Trophoblast cell (in vitro differentiated cells and primary cell): ENCODE results near the gene CARD14.

Source experiments
- DNase-seq, 2 donors: peaks; one replicate each; pipeline ENCODE4 v3.0.0-alpha.2; 2016
- H2AFZ ChIP-seq: 2 replicates; pipeline ENCODE4 v1.6.1; 2013; ENCODE audit warnings: low read length, moderate library complexity, mild to moderate bottlenecking; ENCODE audit not compliant: insufficient read depth, poor library complexity
- H2AK5ac ChIP-seq: 2 replicates; pipeline ENCODE4 v1.6.1; 2013; ENCODE audit warnings: mild to moderate bottlenecking, low read length
- H2BK120ac ChIP-seq: 2 replicates; pipeline ENCODE4 v1.6.1; 2013; ENCODE audit warnings: low read length, mild to moderate bottlenecking, moderate library complexity; ENCODE audit not compliant: insufficient read depth, poor library complexity
- H2BK12ac ChIP-seq: 2 replicates; pipeline ENCODE4 v1.6.1; 2013; ENCODE audit warnings: mild to moderate bottlenecking, low read length, moderate library complexity
- H2BK5ac ChIP-seq: 2 replicates; pipeline ENCODE4 v1.6.1; 2013; ENCODE audit warnings: low read length, low read depth, moderate library complexity, mild to moderate bottlenecking; ENCODE audit not compliant: poor library complexity
- H3K14ac ChIP-seq: 2 replicates; pipeline ENCODE4 v1.6.1; 2013; ENCODE audit warnings: mild to moderate bottlenecking, low read length
- H3K18ac ChIP-seq: 2 replicates; pipeline ENCODE4 v1.6.1; 2013; ENCODE audit warnings: mild to moderate bottlenecking, low read length
- H3K23ac ChIP-seq: 2 replicates; pipeline ENCODE4 v1.6.1; 2013; ENCODE audit warnings: low read length
- H3K27ac ChIP-seq: 2 replicates; pipeline ENCODE4 v1.5.1; 2013; ENCODE audit warnings: low read depth, mild to moderate bottlenecking, inconsistent platforms, low read length, moderate library complexity
- H3K27me3 ChIP-seq: 2 replicates; pipeline ENCODE4 v1.6.1; 2013; ENCODE audit warnings: inconsistent platforms, mild to moderate bottlenecking, low read length, moderate library complexity; ENCODE audit not compliant: insufficient read depth
- H3K36me3 ChIP-seq, 2 experiments: 1 replicate in 1 of 2; 2 replicates in 1 of 2; pipeline ENCODE4 v1.6.1; 2013; ENCODE audit warnings: low read length in 2 of 2, mild to moderate bottlenecking in 2 of 2, moderate library complexity in 1 of 2; ENCODE audit not compliant: insufficient read depth in 2 of 2, control insufficient read depth in 1 of 2
- H3K4ac ChIP-seq: 2 replicates; pipeline ENCODE4 v1.6.1; 2013; ENCODE audit warnings: low read depth, mild to moderate bottlenecking, low read length, moderate library complexity
- H3K4me1 ChIP-seq, 2 experiments: 1 replicate in 1 of 2; 2 replicates in 1 of 2; pipeline ENCODE4 v1.6.1; 2013; ENCODE audit warnings: low read length in 2 of 2, mild to moderate bottlenecking in 2 of 2, moderate library complexity in 1 of 2; ENCODE audit not compliant: insufficient read depth in 2 of 2, control insufficient read depth in 1 of 2
- H3K4me2 ChIP-seq: 2 replicates; pipeline ENCODE4 v1.6.1; 2013; ENCODE audit warnings: inconsistent platforms, mild to moderate bottlenecking, low read length, moderate library complexity
- H3K4me3 ChIP-seq: 2 replicates; pipeline ENCODE4 v1.5.1; 2013; ENCODE audit warnings: mild to moderate bottlenecking, low read depth, low read length, inconsistent platforms
- H3K79me1 ChIP-seq: one replicate; pipeline ENCODE4 v1.6.1; 2013; ENCODE audit warnings: low read length
- H3K79me2 ChIP-seq: 2 replicates; pipeline ENCODE4 v1.6.1; 2013; ENCODE audit warnings: low read length, mild to moderate bottlenecking; ENCODE audit not compliant: control insufficient read depth, insufficient read depth, poor library complexity
- H3K9ac ChIP-seq: 2 replicates; pipeline ENCODE4 v1.6.1; 2013; ENCODE audit warnings: mild to moderate bottlenecking, low read length
- H3K9me3 ChIP-seq: 2 replicates; pipeline ENCODE4 v1.6.1; 2013; ENCODE audit warnings: low read depth, mild to moderate bottlenecking, control low read depth, inconsistent platforms, low read length; ENCODE audit not compliant: insufficient read depth
- H4K12ac ChIP-seq: 2 replicates; pipeline ENCODE4 v1.6.1; 2013; ENCODE audit warnings: low read depth, mild to moderate bottlenecking, low read length, moderate library complexity
- H4K8ac ChIP-seq: 2 replicates; pipeline ENCODE4 v1.6.1; 2013; ENCODE audit warnings: low read depth, mild to moderate bottlenecking, low read length, moderate library complexity
- H4K91ac ChIP-seq: one replicate; pipeline ENCODE4 v1.6.1; 2013; ENCODE audit warnings: low read depth, mild to moderate bottlenecking, low read length, moderate library complexity
- WGBS: extraction: QIAGEN DNeasy Blood & Tissue Kit; methylation state at CpG from one replicate; pipeline ENCODE4 v1.1.7; 2013; ENCODE audit warnings: missing lambda C conversion rate; ENCODE audit not compliant: insufficient read length, insufficient coverage; ENCODE audit errors: extremely low coverage; 5-methylcytosine and 5-hydroxymethylcytosine counted together

Gene CARD14

GRCh38 chr17:80181431-80181830 is 11.6 kb downstream of the CARD14 start:
- Histone ChIP-seq H3K79me1 (no peaks in the 10 kb centered on the region), H2BK120ac (no peak overlapping the region), H4K8ac (no peak overlapping the region), H3K4me2 (no peak overlapping the region), H3K14ac (no peak overlapping the region), H3K9me3 (no peaks in the 10 kb centered on the region), H3K4ac (no peak overlapping the region), H2BK12ac (no peak overlapping the region), H2BK5ac (no peak overlapping the region), H3K4me1 (peaks cover 0 to 3% of the 10 kb centered on the region in 2 experiments), H4K91ac (no peak overlapping the region), H2AK5ac (no peak overlapping the region), H3K9ac (no peak overlapping the region), H3K27ac (no peak overlapping the region), H3K18ac (no peak overlapping the region), H3K79me2 (no peaks in the 10 kb centered on the region), H3K36me3 (no peaks in the 10 kb centered on the region), H2AFZ (no peak overlapping the region), H3K4me3 (no peak overlapping the region), H3K27me3 (no peaks in the 10 kb centered on the region), H4K12ac (no peak overlapping the region), H3K23ac (no peak overlapping the region)
- WGBS = no CpG with 5 or more reads among the region's 17 CpGs
- no peak for DNase-seq

DNA sequence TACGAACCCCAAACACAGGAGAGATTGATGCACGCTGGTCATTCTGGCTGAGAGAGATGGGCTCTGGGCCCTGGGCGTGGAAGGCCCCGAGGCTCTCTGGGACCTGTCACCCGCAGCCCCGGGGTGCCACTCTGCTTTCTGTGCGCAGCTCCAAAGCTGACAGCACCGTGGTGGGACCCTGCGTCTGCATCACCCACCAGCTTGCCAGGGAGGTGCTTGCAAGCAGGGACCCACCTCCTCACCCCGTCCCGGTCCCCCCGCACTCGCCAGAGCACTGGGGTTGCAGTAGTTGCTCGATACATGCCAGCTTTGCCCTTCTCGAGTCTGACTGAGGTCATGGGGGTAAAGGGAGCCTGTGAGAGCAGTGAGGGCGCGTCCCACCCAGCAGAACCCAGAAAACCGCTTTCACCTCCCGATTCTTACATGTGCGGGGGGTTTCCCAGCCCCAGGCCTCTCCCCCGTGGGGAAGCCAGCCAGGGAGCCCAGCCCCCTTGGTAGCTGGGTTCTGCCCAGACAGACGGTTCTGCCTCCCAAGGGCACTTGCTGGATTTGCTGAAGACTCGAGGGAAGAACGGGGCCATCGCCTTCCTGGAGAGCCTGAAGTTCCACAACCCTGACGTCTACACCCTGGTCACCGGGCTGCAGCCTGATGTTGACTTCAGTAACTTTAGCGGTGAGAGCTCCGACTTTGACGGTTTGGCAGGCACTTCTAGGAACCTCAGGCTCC is 12.5 kb downstream of the CARD14 start:
- peaks cover 0 to 3% of the 10 kb centered on the region in 2 experiments for H3K4me1 ChIP-seq
- H3K9me3 ChIP-seq = peaks cover 2% of the 10 kb centered on the region
- no peak overlapping the region for H3K4ac ChIP-seq
- H3K27ac ChIP-seq = no peak overlapping the region
- no peak overlapping the region for H3K4me2 ChIP-seq
- H2AK5ac ChIP-seq = no peak overlapping the region
- no peak overlapping the region for H2BK120ac ChIP-seq
- H3K23ac ChIP-seq = no peak overlapping the region
- H4K12ac ChIP-seq = no peak overlapping the region
- no peaks in the 10 kb centered on the region for H3K27me3 ChIP-seq
- H2BK5ac ChIP-seq = no peak overlapping the region
- H3K4me3 ChIP-seq = no peak overlapping the region
- peak in 1 of 2 donors; percentile 34 for DNase-seq
- no peak overlapping the region for H4K91ac ChIP-seq
- WGBS = no CpG with 5 or more reads among the region's 30 CpGs
- H2BK12ac ChIP-seq = no peak overlapping the region
- no peak overlapping the region for H2AFZ ChIP-seq
- no peak overlapping the region for H4K8ac ChIP-seq
- H3K79me2 ChIP-seq = no peaks in the 10 kb centered on the region
- no peak overlapping the region for H3K14ac ChIP-seq
- no peaks in the 10 kb centered on the region for H3K79me1 ChIP-seq
- no peak overlapping the region for H3K18ac ChIP-seq
- no peaks in the 10 kb centered on the region for H3K36me3 ChIP-seq
- H3K9ac ChIP-seq = no peak overlapping the region

DNA sequence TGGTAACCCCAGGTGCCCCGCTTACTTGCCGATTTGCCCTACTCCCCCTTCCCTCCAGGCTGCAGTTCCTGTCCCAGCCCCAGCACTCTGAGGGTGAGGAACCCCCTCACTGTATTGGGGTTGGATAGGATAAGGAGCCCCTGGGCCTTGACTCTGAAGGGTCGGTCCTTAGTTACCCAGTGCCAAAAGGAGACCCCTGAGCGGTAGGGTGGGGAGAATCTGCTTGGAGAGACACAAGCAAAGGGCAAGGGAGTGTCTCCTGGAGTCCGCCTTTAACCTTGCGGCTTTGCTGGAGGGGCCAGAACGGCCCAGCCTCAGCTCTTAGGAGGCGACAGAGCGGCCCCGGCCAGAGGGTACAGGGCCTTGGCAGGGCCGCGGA is 13.0 kb downstream of the CARD14 start:
- no peak overlapping the region for H3K4me3 ChIP-seq
- no peak overlapping the region for H3K4me2 ChIP-seq
- no peaks in the 10 kb centered on the region for H3K36me3 ChIP-seq
- no peak overlapping the region for H3K14ac ChIP-seq
- WGBS = no CpG with 5 or more reads among the region's 12 CpGs
- H2AFZ ChIP-seq = no peak overlapping the region
- peaks cover 0 to 3% of the 10 kb centered on the region in 2 experiments for H3K4me1 ChIP-seq
- no peak overlapping the region for H2BK120ac ChIP-seq
- H4K12ac ChIP-seq = no peak overlapping the region
- no peak overlapping the region for H4K91ac ChIP-seq
- H4K8ac ChIP-seq = no peak overlapping the region
- H2AK5ac ChIP-seq = no peak overlapping the region
- H3K79me1 ChIP-seq = no peaks in the 10 kb centered on the region
- no peak overlapping the region for H2BK12ac ChIP-seq
- no peak overlapping the region for H3K4ac ChIP-seq
- H3K23ac ChIP-seq = no peak overlapping the region
- no peaks in the 10 kb centered on the region for H3K79me2 ChIP-seq
- H3K18ac ChIP-seq = no peak overlapping the region
- peaks cover 2% of the 10 kb centered on the region for H3K9me3 ChIP-seq
- no peaks in the 10 kb centered on the region for H3K27me3 ChIP-seq
- no peak for DNase-seq
- H2BK5ac ChIP-seq = no peak overlapping the region
- H3K9ac ChIP-seq = no peak overlapping the region
- no peak overlapping the region for H3K27ac ChIP-seq

DNA sequence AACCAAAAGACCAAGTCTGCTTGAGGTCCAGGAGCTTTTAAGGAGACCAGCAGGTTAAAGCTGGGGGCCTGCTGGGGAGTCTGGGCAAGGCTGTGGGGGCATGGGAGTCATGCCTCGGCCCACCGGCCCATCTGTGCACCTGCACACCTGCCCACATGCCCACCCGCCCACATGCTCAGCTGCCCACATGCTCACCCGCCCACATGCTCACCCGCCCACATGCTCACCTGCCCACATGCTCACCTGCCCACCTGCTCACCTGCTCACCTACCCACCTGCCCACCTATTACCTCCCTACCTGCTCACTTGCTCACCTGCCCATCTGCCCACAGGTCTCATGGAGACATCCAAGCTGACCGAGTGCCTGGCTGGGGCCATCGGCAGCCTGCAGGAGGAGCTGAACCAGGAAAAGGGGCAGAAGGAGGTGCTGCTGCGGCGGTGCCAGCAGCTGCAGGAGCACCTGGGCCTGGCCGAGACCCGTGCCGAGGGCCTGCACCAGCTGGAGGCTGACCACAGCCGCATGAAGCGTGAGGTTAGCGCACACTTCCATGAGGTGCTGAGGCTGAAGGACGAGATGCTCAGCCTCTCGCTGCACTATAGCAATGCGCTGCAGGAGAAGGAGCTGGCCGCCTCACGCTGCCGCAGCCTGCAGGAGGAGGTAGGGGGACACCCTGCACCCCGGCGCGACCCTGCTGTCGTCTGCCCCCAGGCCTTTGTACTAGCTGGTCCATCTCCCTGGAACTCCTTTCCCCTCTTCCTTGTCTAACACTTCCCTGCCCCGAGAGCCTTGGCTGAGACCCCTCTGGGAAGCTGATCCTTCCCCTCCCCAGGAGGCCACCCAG is 14.0 kb downstream of the CARD14 start:
- H3K27ac ChIP-seq = no peak overlapping the region
- no peaks in the 10 kb centered on the region for H3K4me1 ChIP-seq
- H3K79me1 ChIP-seq = no peaks in the 10 kb centered on the region
- H3K23ac ChIP-seq = no peak overlapping the region
- H3K18ac ChIP-seq = no peak overlapping the region
- no peaks in the 10 kb centered on the region for H3K27me3 ChIP-seq
- H2AK5ac ChIP-seq = no peak overlapping the region
- no peak overlapping the region for H3K14ac ChIP-seq
- no peak for DNase-seq
- H2AFZ ChIP-seq = no peak overlapping the region
- H2BK12ac ChIP-seq = no peak overlapping the region
- H3K4me2 ChIP-seq = no peak overlapping the region
- no peak overlapping the region for H4K91ac ChIP-seq
- H4K8ac ChIP-seq = no peak overlapping the region
- H3K9ac ChIP-seq = no peak overlapping the region
- H4K12ac ChIP-seq = no peak overlapping the region
- no CpG with 5 or more reads among the region's 26 CpGs for WGBS
- no peaks in the 10 kb centered on the region for H3K79me2 ChIP-seq
- no peak overlapping the region for H3K4me3 ChIP-seq
- no peak overlapping the region for H2BK5ac ChIP-seq
- peaks cover 2% of the 10 kb centered on the region for H3K9me3 ChIP-seq
- H3K36me3 ChIP-seq = no peaks in the 10 kb centered on the region
- no peak overlapping the region for H2BK120ac ChIP-seq
- no peak overlapping the region for H3K4ac ChIP-seq
